GM12891 (cell line): ENCODE data around the gene OR10G6.

ENCODE experiments used
- PAX5 ChIP-seq: IDR thresholded peaks from 2 replicates; pipeline ENCODE4 v1.6.1; 2011; ENCODE audit warnings: low read length, moderate library complexity, mild to moderate bottlenecking; ENCODE audit not compliant: insufficient read depth, severe bottlenecking
- POLR2A ChIP-seq: IDR thresholded peaks from 2 replicates; pipeline ENCODE4 v1.6.1; 2011; ENCODE audit warnings: low read depth, low read length, control low read depth
- POLR2AphosphoS5 ChIP-seq: IDR thresholded peaks from 2 replicates; pipeline ENCODE4 v1.6.1; 2011; ENCODE audit warnings: low read depth, low read length, control low read depth
- POU2F2 ChIP-seq: IDR thresholded peaks from 2 replicates; pipeline ENCODE4 v1.6.1; 2011; ENCODE audit warnings: low read depth, mild to moderate bottlenecking, control low read depth, low read length, moderate library complexity
- SPI1 ChIP-seq: IDR thresholded peaks from 2 replicates; pipeline ENCODE4 v1.6.1; 2011; ENCODE audit warnings: low read depth, low read length, control low read depth
- TAF1 ChIP-seq: IDR thresholded peaks from 2 replicates; pipeline ENCODE4 v1.6.1; 2011; ENCODE audit warnings: low read depth, low read length, control low read depth

DNA sequence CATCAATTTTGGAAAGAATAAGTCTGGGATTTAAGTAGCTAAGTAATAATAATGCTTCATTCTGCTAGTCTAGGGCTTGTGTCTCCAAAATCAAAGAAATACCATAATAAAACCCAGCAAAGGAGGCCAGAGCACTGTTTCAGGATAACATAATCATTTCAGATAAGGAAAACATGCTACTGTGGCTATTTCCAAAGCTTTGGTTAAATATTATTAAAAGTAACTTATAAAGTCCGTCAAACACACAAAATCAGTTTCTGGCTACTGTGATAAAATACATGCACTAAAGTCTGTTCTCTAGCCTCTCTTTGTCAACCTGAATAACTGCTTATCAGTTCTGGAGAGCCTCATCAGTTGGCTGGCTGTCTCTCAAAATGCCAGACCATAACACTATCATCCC is 49.8 kb downstream of the OR10G6 start:
- TF ChIP-seq POLR2A = no peak
- no peak for TF ChIP-seq POLR2AphosphoS5
- no peak for TF ChIP-seq TAF1
- TF ChIP-seq SPI1 = no peak
- TF ChIP-seq POU2F2 = no peak
- no peak for TF ChIP-seq PAX5
